ENCODE data around the gene SLC39A11.
A peak's percentile ranks its signal among the peaks of the same experiment; 100 is the strongest.
"Not testable (repeated sequence)": the region's sequence is repeated elsewhere in the genome, so short reads cannot be mapped to it uniquely, and the experiment has no call there.

SLC39A11 gene

GRCh38 chr17:72732893-72733618, 359.4 kb downstream of the SLC39A11 start:
- no peak for DNase-seq

GRCh38 chr17:72730077-72730476, 362.4 kb downstream of the SLC39A11 start:
- DNase-seq = no peak

DNA sequence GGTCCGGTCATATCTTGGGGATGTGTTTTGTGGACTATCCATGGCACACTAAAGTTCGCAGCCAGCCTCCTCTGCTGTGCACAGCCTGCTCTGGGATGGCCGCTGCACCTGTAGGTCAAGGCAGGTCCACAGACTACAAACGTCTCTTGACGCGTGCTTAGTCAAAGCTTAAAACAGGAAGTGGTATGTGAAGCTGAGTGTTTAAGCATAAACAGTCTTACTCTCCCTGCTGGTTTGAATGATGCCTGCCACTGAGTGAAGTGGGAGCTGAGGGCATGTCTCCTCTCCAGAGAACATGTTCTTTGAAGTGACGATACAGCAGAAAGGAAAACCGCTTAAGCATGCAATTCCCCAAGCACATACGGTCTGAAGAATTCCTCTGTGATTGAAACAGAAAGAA, 365.6 kb downstream of the SLC39A11 start:
- DNase-seq = no peak

DNA sequence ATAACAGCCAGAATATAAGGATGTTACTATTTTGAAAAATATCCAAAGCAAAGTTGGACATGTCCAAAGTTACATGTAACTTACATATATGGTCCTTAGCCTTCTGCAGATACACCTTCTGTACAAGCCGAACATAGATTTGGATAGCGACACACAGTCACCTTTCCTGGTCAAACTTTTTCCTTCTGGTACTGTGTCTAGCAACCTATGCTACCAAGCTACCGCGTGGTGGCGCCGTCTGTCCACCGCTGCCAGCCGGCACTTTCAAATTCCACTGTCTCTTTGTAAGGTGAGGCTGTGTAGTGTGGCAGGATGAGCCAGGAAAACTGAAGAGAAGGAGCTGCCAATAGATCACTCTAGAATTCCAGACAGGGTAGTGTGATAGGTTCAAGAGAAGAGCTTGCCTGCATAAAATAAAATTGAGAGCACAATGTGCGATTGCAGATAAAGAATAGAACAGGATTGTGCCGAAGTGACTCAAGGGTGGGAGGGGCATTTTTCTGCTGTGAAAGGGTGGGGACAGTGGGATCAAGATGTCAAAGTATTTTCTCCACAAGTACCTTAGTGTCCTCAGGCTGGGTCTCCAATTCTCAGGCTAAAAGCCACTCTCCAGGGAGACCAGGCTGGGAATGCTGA, 366.9 kb downstream of the SLC39A11 start:
- DNase-seq = peak; percentile 73

GRCh38 chr17:72724267-72724666, 368.2 kb downstream of the SLC39A11 start:
- DNase-seq = no peak

- DNase-seq = no peak
Measured at GRCh38 chr17:72723711-72724110, 368.8 kb downstream of the SLC39A11 start.

- no peak for DNase-seq
Measured at GRCh38 chr17:72720494-72720825, 372.0 kb downstream of the SLC39A11 start.

GRCh38 chr17:72719578-72720493, 372.7 kb downstream of the SLC39A11 start:
- DNase-seq = no peak

GRCh38 chr17:72719206-72719577, 373.3 kb downstream of the SLC39A11 start:
- no peak for DNase-seq

- DNase-seq = no peak
Measured at GRCh38 chr17:72717676-72718075, 374.8 kb downstream of the SLC39A11 start.

- no peak for DNase-seq
Measured at GRCh38 chr17:72717276-72717675, 375.2 kb downstream of the SLC39A11 start.

- DNase-seq = no peak
Measured at GRCh38 chr17:72715906-72716572, 376.4 kb downstream of the SLC39A11 start.

- DNase-seq = no peak
Measured at GRCh38 chr17:72714357-72714966, 378.0 kb downstream of the SLC39A11 start.

DNA sequence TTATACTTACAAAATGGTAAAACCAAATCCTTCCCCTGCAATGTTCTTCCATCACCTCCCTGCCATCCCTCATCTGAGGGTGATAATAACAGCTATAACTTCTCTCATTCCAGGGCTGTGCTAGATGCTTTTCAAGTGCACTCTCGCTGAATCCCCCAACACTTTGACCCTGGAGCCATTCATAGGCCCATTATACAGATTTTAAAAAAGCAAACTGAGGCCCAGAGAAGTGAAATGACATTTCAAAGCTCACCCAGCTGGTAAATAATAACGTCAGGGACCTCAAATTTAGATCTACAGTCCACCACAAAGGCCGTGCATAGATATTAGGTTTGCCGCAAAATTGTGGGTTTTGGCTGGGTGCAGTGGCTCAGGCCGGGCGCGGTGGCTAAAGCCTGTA, 378.8 kb downstream of the SLC39A11 start:
- no peak for DNase-seq

GRCh38 chr17:72711521-72712310, 380.8 kb downstream of the SLC39A11 start:
- no peak for DNase-seq

DNA sequence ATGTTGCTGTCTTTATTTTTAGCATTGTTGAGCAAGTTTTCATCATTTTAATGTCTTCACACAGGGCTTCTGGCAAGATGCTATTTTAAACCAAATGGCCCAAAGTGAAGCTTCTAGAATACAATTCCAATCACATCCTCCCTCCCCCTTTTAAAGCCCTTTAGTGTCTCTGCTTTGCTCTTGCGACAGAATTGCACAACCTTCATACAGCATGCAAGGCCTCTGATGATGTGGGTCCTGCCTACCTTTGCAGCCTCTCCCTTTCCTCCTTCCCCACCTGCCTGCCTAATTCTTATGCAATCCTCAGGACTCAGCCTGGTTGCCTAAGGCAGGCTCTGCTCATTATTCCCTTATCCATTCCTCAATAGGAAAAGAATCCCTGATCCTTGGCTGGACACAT, 381.7 kb downstream of the SLC39A11 start:
- no peak for DNase-seq

GRCh38 chr17:72710202-72710601, 382.3 kb downstream of the SLC39A11 start:
- no peak for DNase-seq

GRCh38 chr17:72708682-72709081, 383.8 kb downstream of the SLC39A11 start:
- not testable (repeated sequence) for DNase-seq

GRCh38 chr17:72707881-72708280, 384.6 kb downstream of the SLC39A11 start:
- DNase-seq = no peak

DNA sequence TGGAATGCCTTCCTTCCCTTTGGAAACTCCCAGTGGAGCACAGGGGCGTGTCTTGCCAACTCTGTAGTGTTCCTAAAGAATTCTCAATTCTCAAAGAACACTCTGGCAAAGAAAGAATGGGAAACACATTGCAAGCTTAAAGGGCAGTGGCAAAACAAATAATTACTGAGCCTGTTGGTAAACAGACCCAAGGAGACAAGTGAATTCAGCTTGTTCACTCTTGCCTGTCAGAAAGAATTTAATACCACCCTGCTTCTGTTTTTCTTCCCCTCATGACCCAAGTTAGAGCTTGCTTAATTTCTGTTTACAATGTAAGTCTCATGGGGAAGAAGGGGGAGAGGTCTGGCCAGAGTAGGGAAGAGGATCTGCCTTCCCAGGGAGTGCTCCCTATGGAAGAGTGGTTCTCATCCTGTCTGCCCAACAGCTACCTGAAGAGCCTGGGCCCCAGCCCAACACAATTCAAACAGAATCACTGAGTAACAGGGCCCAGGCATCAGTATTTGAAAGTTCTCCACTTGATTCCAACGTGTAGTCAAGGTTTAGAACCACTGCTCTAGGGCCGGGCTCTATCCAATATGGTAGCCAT, 386.0 kb downstream of the SLC39A11 start:
- DNase-seq = no peak

DNA sequence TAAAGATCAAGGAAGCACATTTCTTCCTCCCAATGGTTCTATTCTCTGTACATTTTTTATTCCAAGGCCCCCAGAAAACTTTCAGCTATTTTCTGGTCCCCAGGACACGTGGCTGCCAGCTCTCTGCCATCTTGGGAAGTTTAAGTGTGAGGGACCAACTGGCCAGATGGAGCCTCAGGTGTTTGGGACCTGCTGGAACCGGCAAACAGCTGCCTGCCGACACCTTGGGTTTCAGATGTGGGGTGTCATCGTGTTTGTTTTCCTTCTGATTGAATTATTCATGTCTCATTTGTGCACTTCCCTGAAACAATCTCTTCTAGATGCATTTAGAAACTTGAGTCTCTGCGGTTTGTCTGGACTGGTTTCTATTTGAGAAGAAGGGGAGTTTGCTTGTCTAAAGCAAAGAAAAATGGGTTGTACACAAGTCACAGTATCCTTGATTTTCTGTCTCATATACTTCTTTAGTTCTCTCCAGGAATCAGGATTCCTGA, 386.5 kb downstream of the SLC39A11 start:
- no peak for DNase-seq
